Tibial nerve (tissue), 4 donors: ENCODE results near the gene CIB4. TPM values are rescaled to one million over a fixed set of nuclear protein-coding genes. Genes with fewer than 3 reads are reported as not detected.

Source experiments
- DNase-seq, 2 donors: peaks; one replicate each; pipeline ENCODE4 v3.0.0-alpha.2; 2019; ENCODE audit warnings: low spot score in 2 of 2
- H3K27ac ChIP-seq, 4 donors: fragments of 200-600 bp; sonication (generic) in 3 of 4; one replicate each; pipeline ENCODE4 v1.5.1; 2017 to 2019; ENCODE audit warnings: mild to moderate bottlenecking in 1 of 4
- H3K27me3 ChIP-seq, 2 donors: fragments of 200-600 bp; sonication (generic) in 1 of 2; one replicate each; pipeline versions ENCODE4 v1.5.1 to v1.6.0; 2017 to 2019
- H3K36me3 ChIP-seq, 3 donors: fragments of 200-600 bp; sonication (generic); one replicate each; pipeline ENCODE4 v1.5.1; 2018 to 2019
- H3K4me1 ChIP-seq, 4 donors: fragments of 200-600 bp; sonication (generic) in 3 of 4; one replicate each; pipeline ENCODE4 v1.5.1; 2017 to 2019
- H3K4me3 ChIP-seq, 4 donors: fragments of 200-600 bp; sonication (generic) in 3 of 4; one replicate each; pipeline ENCODE4 v1.5.1; 2017 to 2019; ENCODE audit warnings: mild to moderate bottlenecking in 1 of 4, moderate library complexity in 1 of 4
- H3K9me3 ChIP-seq, 4 donors: fragments of 200-600 bp; sonication (generic) in 3 of 4; one replicate each; pipeline ENCODE4 v1.5.1; 2017 to 2019
- EP300 ChIP-seq, 2 donors: sonication (generic); formaldehyde crosslinking; IDR thresholded peaks; one replicate each; pipeline ENCODE4 v1.6.1; 2017; ENCODE audit warnings: antibody characterized with exemption in 2 of 2, mild to moderate bottlenecking in 1 of 2
- POLR2A ChIP-seq, 2 donors: fragments of 450-650 bp; IDR thresholded peaks; one replicate each; pipeline ENCODE4 v1.6.1; 2017; ENCODE audit warnings: antibody characterized with exemption in 2 of 2, mild to moderate bottlenecking in 2 of 2, moderate library complexity in 2 of 2
- WGBS, 2 donors: methylation state at CpG; one replicate each; pipeline ENCODE4 v1.1.5; 2018; 5-methylcytosine and 5-hydroxymethylcytosine counted together
- total RNA-seq, 4 donors: library from RNA; depleted of rRNA; stranded (reverse); fragments of >200 nt; gene quantifications; one replicate each; pipeline ENCODE4 v1.1.0, GENCODE V29; 2016
- TF ChIP-seq, protein P1 (sequence below), 5 experiments: fragments of 200-600 bp in 3 of 5; fragments of 450-650 bp in 2 of 5; sonication (generic) in 3 of 5; IDR thresholded peaks; one replicate each; pipeline ENCODE4 v1.5.1; 2016 to 2019; ENCODE audit warnings: antibody characterized with exemption in 5 of 5, mild to moderate bottlenecking in 3 of 5, moderate library complexity in 2 of 5

The CIB4 gene
- total RNA-seq, 4 donors from 2014 or later = not detected

- no peak overlapping the region for H3K4me3 ChIP-seq
- H3K9me3 ChIP-seq = no peaks in the 10 kb centered on the region
- H3K36me3 ChIP-seq = no peaks in the 10 kb centered on the region
- WGBS, 2 donors = 80 to 81% methylated on average over 7 of the region's 7 CpGs
- no peak for DNase-seq
- TF ChIP-seq POLR2A (IDR thresholded peaks at IDR 0.05) = no peak
- H3K4me1 ChIP-seq = no peaks in the 10 kb centered on the region
- H3K27ac ChIP-seq = no peak overlapping the region
- H3K27me3 ChIP-seq = no peaks in the 10 kb centered on the region
Observed at GRCh38 chr2:26633993-26634595, 7.1 kb downstream of the CIB4 start.

GRCh38 chr2:26633351-26633945 lies 7.7 kb downstream of the CIB4 start:
- no peak for TF ChIP-seq POLR2A (IDR thresholded peaks at IDR 0.05)
- no peak for TF ChIP-seq EP300 (IDR thresholded peaks at IDR 0.05)
- TF ChIP-seq, protein P1, sequence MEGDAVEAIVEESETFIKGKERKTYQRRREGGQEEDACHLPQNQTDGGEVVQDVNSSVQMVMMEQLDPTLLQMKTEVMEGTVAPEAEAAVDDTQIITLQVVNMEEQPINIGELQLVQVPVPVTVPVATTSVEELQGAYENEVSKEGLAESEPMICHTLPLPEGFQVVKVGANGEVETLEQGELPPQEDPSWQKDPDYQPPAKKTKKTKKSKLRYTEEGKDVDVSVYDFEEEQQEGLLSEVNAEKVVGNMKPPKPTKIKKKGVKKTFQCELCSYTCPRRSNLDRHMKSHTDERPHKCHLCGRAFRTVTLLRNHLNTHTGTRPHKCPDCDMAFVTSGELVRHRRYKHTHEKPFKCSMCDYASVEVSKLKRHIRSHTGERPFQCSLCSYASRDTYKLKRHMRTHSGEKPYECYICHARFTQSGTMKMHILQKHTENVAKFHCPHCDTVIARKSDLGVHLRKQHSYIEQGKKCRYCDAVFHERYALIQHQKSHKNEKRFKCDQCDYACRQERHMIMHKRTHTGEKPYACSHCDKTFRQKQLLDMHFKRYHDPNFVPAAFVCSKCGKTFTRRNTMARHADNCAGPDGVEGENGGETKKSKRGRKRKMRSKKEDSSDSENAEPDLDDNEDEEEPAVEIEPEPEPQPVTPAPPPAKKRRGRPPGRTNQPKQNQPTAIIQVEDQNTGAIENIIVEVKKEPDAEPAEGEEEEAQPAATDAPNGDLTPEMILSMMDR (IDR thresholded peaks at IDR 0.05) = no peak
- WGBS, 2 donors = 78 to 84% methylated on average over 13 of the region's 13 CpGs

GRCh38 chr2:26632624-26633185 lies 8.5 kb downstream of the CIB4 start:
- no peaks in the 10 kb centered on the region for H3K27me3 ChIP-seq
- DNase-seq = no peak
- no peaks in the 10 kb centered on the region for H3K4me1 ChIP-seq
- H3K9me3 ChIP-seq = no peaks in the 10 kb centered on the region
- no peak overlapping the region for H3K27ac ChIP-seq
- H3K4me3 ChIP-seq = no peak overlapping the region
- no peaks in the 10 kb centered on the region for H3K36me3 ChIP-seq
- TF ChIP-seq POLR2A (IDR thresholded peaks at IDR 0.05) (no peak), EP300 (IDR thresholded peaks at IDR 0.05) (no peak)
- TF ChIP-seq, protein P1 (IDR thresholded peaks at IDR 0.05) = no peak
- 66 to 71% methylated on average over 14 of the region's 14 CpGs for WGBS, 2 donors

More at GRCh38 chr2:26633351-26633945, 7.7 kb downstream of the CIB4 start:
- H3K27ac ChIP-seq = no peak overlapping the region
- no peaks in the 10 kb centered on the region for H3K4me1 ChIP-seq
- no peaks in the 10 kb centered on the region for H3K27me3 ChIP-seq
- no peak for DNase-seq
- H3K4me3 ChIP-seq = no peak overlapping the region
- no peaks in the 10 kb centered on the region for H3K9me3 ChIP-seq
- no peaks in the 10 kb centered on the region for H3K36me3 ChIP-seq

DNA sequence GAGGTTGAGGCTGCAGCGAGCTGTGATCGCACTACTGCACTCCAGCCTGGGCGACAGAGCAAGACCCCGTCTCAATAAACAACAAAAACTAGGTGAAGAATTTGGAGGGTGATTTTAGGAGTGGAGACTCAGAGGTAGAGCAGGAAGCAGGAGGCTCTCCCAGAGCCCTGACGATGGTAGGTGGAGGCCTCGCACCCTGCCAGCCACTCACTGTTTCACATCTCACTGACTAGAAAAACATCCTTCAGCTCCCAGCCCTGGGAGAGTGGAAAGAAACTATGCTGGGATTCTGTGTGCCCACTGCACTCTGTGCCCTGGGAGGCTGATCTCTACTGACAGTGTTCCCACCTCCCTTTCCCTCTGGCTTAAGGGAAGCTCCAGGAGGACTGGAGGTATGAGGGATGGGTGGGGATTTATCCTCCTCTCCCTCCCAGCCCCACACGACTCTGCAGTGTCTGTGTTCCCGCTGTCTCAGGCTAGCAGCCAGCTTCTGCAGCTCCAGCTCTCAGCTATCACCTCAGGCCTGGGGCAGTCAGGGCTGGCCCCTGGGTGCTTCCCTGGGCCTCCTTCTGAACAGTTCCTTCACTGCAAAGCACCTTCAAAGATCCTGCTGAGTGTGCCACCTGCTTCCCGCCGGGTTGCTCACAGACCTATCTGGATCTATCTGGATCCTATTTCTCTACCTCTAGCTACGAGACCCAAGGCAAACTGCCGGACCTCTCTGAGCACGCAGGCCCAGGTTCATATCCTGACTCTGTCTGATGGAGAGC lies 9.6 kb downstream of the CIB4 start:
- DNase-seq = no peak
- no peaks in the 10 kb centered on the region for H3K36me3 ChIP-seq
- 80 to 92% methylated on average over 11 to 13 of the region's 13 CpGs for WGBS, 2 donors
- no peaks in the 10 kb centered on the region for H3K4me1 ChIP-seq
- H3K4me3 ChIP-seq = no peak overlapping the region
- H3K27ac ChIP-seq = no peak overlapping the region
- H3K9me3 ChIP-seq = no peaks in the 10 kb centered on the region
- TF ChIP-seq EP300 (IDR thresholded peaks at IDR 0.05) (no peak), POLR2A (IDR thresholded peaks at IDR 0.05) (no peak)
- TF ChIP-seq, protein P1 (IDR thresholded peaks at IDR 0.05) = no peak
- no peaks in the 10 kb centered on the region for H3K27me3 ChIP-seq

DNA sequence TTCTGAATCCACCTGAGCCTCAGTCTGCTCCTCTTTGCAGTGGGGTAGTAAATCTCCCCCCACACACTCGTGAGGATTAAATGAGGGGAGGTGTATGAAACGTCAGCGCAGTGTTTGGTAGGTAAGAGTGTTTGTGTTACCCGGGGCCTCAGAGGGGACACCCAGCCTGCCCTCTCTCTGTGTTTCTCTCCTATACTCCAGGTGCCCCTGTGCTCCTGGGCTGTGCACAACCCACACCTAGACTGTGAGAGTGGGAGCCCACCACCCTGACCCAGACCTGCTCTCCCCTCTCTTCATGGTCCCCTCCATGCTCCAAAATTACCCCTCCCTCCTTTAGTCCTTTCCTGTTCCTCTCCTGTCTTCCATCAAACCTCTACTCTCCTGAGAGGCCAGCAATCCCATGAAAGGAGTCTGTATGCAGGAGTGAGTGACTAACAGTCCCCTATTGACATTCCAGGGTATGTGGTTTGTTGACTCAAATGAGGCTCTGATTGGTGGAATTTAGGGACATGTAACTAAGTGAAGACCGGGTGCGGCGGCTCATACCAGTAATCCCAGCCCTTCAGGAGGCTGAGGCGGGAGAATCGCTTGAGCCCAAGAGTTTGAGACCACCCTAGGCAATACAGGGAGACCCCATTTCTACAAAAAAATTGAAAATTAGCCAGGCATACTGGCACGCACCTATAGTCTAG lies 10.4 kb downstream of the CIB4 start:
- TF ChIP-seq POLR2A (IDR thresholded peaks at IDR 0.05) (no peak), EP300 (IDR thresholded peaks at IDR 0.05) (no peak)
- TF ChIP-seq, protein P1 (IDR thresholded peaks at IDR 0.05) = no peak
- H3K27me3 ChIP-seq = no peaks in the 10 kb centered on the region
- no peaks in the 10 kb centered on the region for H3K36me3 ChIP-seq
- H3K27ac ChIP-seq = no peak overlapping the region
- no peaks in the 10 kb centered on the region for H3K9me3 ChIP-seq
- 82 to 83% methylated on average over 10 of the region's 10 CpGs for WGBS, 2 donors
- H3K4me1 ChIP-seq = no peaks in the 10 kb centered on the region
- DNase-seq = no peak
- no peak overlapping the region for H3K4me3 ChIP-seq
